SK-N-SH treated with all-trans-retinoic acid at 6 μM for 48 hours (cell line): Measurements from ENCODE around the gene LRFN5.

Experiments
- ATAC-seq: fragments of 200-7000 bp; cut with Tn5 transposase; 3 replicates; pipeline ENCODE4 v1.9.1; 2020; ENCODE audit warnings: mild to moderate bottlenecking, moderate library complexity
- ARNTL ChIP-seq: fragments of 450-650 bp; formaldehyde crosslinking; IDR thresholded peaks from 2 replicates; pipeline ENCODE4 v1.5.0; 2020; ENCODE audit warnings: low read depth, mild to moderate bottlenecking, moderate library complexity, borderline replicate concordance
- BACH2 ChIP-seq: fragments of 250-450 bp; sonication (Bioruptor Pico); IDR thresholded peaks from 2 replicates; pipeline ENCODE4 v1.9.0; 2021; ENCODE audit warnings: mild to moderate bottlenecking, borderline replicate concordance
- CREB5 ChIP-seq: fragments of 250-450 bp; sonication (Bioruptor Pico); IDR thresholded peaks from 2 replicates; pipeline ENCODE4 v1.5.1; 2020; ENCODE audit warnings: low read depth, mild to moderate bottlenecking, moderate library complexity
- CSDC2 ChIP-seq: fragments of 250-450 bp; sonication (Bioruptor Pico); IDR thresholded peaks from 2 replicates; pipeline ENCODE4 v1.5.0; 2020; ENCODE audit warnings: mild to moderate bottlenecking, moderate library complexity
- CSRNP3 ChIP-seq: fragments of 250-450 bp; sonication (Bioruptor Pico); IDR thresholded peaks from 2 replicates; pipeline ENCODE4 v1.5.1; 2021; ENCODE audit warnings: mild to moderate bottlenecking, moderate library complexity
- ESRRG ChIP-seq: fragments of 250-450 bp; sonication (Bioruptor Pico); IDR thresholded peaks from 2 replicates; pipeline ENCODE4 v1.6.1; 2021; ENCODE audit warnings: mild to moderate bottlenecking
- GLIS3 ChIP-seq: fragments of 250-450 bp; sonication (Bioruptor Pico); IDR thresholded peaks from 2 replicates; pipeline ENCODE4 v1.5.0; 2020; ENCODE audit warnings: mild to moderate bottlenecking, moderate library complexity
- ISL1 ChIP-seq: fragments of 250-450 bp; sonication (Bioruptor Pico); IDR thresholded peaks from 2 replicates; pipeline ENCODE4 v2.1.2; 2022; ENCODE audit warnings: mild to moderate bottlenecking, moderate library complexity
- OSR1 ChIP-seq: fragments of 250-450 bp; sonication (Bioruptor Pico); IDR thresholded peaks from 2 replicates; pipeline ENCODE4 v1.8.0; 2022; ENCODE audit warnings: moderate library complexity, mild to moderate bottlenecking, inconsistent platforms
- POU6F1 ChIP-seq: fragments of 250-450 bp; sonication (Bioruptor Pico); IDR thresholded peaks from 2 replicates; pipeline ENCODE4 v1.8.0; 2021; ENCODE audit warnings: low read depth, mild to moderate bottlenecking, moderate library complexity, borderline replicate concordance
- PPARA ChIP-seq: fragments of 250-450 bp; sonication (Bioruptor Pico); IDR thresholded peaks from 2 replicates; pipeline ENCODE4 v1.5.0; 2020; ENCODE audit warnings: mild to moderate bottlenecking, borderline replicate concordance
- RARB ChIP-seq: fragments of 250-450 bp; sonication (Bioruptor Pico); IDR thresholded peaks from 2 replicates; pipeline ENCODE4 v1.8.0; 2021; ENCODE audit warnings: mild to moderate bottlenecking, moderate library complexity
- SNAI2 ChIP-seq: fragments of 250-450 bp; sonication (Bioruptor Pico); IDR thresholded peaks from 2 replicates; pipeline ENCODE4 v1.5.0; 2020; ENCODE audit warnings: mild to moderate bottlenecking, moderate library complexity
- TCF4 ChIP-seq: fragments of 250-450 bp; sonication (Bioruptor Pico); IDR thresholded peaks from 2 replicates; pipeline ENCODE4 v1.8.0; 2021; ENCODE audit warnings: mild to moderate bottlenecking, moderate library complexity, borderline replicate concordance
- TOX ChIP-seq: fragments of 250-450 bp; sonication (Bioruptor Pico); IDR thresholded peaks from 2 replicates; pipeline ENCODE4 v1.8.0; 2021; ENCODE audit warnings: mild to moderate bottlenecking, moderate library complexity, borderline replicate concordance
- ZC3H10 ChIP-seq: fragments of 250-450 bp; sonication (Bioruptor Pico); IDR thresholded peaks from 2 replicates; pipeline ENCODE4 v1.5.1; 2021; ENCODE audit warnings: mild to moderate bottlenecking, moderate library complexity
- ZFP3 ChIP-seq: fragments of 250-450 bp; sonication (Bioruptor Pico); IDR thresholded peaks from 2 replicates; pipeline ENCODE4 v1.5.0; 2020; ENCODE audit warnings: mild to moderate bottlenecking, moderate library complexity
- ZFP30 ChIP-seq: fragments of 450-650 bp; formaldehyde crosslinking; IDR thresholded peaks from 2 replicates; pipeline ENCODE4 v1.5.0; 2022; ENCODE audit warnings: mild to moderate bottlenecking, moderate library complexity
- ZNF565 ChIP-seq: fragments of 450-650 bp; formaldehyde crosslinking; conservative IDR thresholded peaks from 2 replicates; pipeline ENCODE4 v1.5.0; 2020; ENCODE audit warnings: low read depth, mild to moderate bottlenecking, moderate library complexity
- ZNF70 ChIP-seq: fragments of 450-650 bp; formaldehyde crosslinking; IDR thresholded peaks from 2 replicates; pipeline ENCODE4 v1.5.0; 2020; ENCODE audit warnings: mild to moderate bottlenecking, moderate library complexity
- ZNF8 ChIP-seq: fragments of 450-650 bp; formaldehyde crosslinking; IDR thresholded peaks from 2 replicates; pipeline ENCODE4 v1.5.0; 2020; ENCODE audit warnings: mild to moderate bottlenecking, moderate library complexity
- TF ChIP-seq, protein P1 (sequence below): fragments of 250-450 bp; sonication (Bioruptor Pico); IDR thresholded peaks from 2 replicates; pipeline ENCODE4 v1.8.0; 2020; ENCODE audit warnings: mild to moderate bottlenecking, moderate library complexity, borderline replicate concordance

Gene LRFN5

DNA sequence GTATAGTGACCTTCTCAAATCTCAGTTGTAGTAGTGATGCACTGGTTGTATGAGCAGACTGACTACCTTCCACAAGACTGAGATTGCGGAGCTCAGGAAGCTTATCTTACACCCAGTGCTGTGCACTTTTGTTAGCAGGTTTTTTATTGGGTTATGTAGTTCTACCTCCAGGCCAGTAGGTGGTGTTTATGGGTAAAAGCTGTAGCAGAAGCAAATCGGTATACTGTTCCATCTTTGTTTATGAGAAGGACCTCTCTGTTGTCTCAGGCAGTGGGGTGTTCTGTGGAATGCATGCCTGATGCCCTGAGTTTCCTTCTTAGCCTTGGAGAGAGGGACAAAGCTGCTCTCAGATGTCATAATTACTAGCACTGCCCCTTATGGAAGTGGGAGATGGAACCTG, 217.8 kb downstream of the LRFN5 start:
- ATAC-seq, result no peak
- TF ChIP-seq ZC3H10 (CRISPR knock-in tag) (no peak), OSR1 (CRISPR knock-in tag) (no peak), SNAI2 (CRISPR knock-in tag) (no peak), CREB5 (CRISPR knock-in tag) (no peak), TCF4 (CRISPR knock-in tag) (no peak), ZFP30 (CRISPR knock-in tag) (no peak), BACH2 (CRISPR knock-in tag) (no peak), ZNF70 (CRISPR knock-in tag) (no peak), POU6F1 (CRISPR knock-in tag) (no peak), RARB (CRISPR knock-in tag) (no peak), TOX (no peak), CSRNP3 (CRISPR knock-in tag) (no peak), PPARA (no peak), GLIS3 (CRISPR knock-in tag) (no peak), ZNF8 (CRISPR knock-in tag) (no peak), ESRRG (CRISPR knock-in tag) (no peak)
- TF ChIP-seq, protein P1, sequence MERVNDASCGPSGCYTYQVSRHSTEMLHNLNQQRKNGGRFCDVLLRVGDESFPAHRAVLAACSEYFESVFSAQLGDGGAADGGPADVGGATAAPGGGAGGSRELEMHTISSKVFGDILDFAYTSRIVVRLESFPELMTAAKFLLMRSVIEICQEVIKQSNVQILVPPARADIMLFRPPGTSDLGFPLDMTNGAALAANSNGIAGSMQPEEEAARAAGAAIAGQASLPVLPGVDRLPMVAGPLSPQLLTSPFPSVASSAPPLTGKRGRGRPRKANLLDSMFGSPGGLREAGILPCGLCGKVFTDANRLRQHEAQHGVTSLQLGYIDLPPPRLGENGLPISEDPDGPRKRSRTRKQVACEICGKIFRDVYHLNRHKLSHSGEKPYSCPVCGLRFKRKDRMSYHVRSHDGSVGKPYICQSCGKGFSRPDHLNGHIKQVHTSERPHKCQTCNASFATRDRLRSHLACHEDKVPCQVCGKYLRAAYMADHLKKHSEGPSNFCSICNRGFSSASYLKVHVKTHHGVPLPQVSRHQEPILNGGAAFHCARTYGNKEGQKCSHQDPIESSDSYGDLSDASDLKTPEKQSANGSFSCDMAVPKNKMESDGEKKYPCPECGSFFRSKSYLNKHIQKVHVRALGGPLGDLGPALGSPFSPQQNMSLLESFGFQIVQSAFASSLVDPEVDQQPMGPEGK, result no peak

DNA sequence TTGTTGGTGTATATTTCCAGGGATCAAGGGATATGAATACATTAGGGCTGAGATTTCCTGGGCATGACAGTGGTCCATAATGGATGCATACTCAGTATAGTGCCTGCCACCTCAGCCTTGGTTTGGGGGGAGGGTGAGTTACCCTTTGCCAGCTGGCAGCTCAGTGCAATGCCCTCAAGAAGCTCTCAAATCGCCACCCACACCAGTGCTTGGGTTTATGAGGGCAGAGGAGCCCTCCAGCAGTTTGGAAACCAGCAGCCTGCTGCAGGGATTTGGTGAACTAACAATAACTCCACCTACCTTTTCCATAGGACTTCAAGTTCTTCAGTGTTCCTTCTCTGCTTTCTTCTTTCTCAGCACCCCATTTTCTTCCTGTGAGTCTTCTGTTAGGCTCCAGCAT, 218.9 kb downstream of the LRFN5 start:
- TF ChIP-seq ZNF70 (CRISPR knock-in tag), result no peak
- no peak for TF ChIP-seq ISL1 (CRISPR knock-in tag)
- TF ChIP-seq TOX, result no peak
- no peak for TF ChIP-seq ARNTL (CRISPR knock-in tag)
- no peak for TF ChIP-seq TCF4 (CRISPR knock-in tag)
- no peak for TF ChIP-seq GLIS3 (CRISPR knock-in tag)
- no peak for TF ChIP-seq RARB (CRISPR knock-in tag)
- no peak for TF ChIP-seq CSRNP3 (CRISPR knock-in tag)
- TF ChIP-seq POU6F1 (CRISPR knock-in tag), result no peak
- TF ChIP-seq ESRRG (CRISPR knock-in tag), result no peak
- no peak for TF ChIP-seq ZFP3 (CRISPR knock-in tag)
- no peak for TF ChIP-seq BACH2 (CRISPR knock-in tag)
- no peak for TF ChIP-seq SNAI2 (CRISPR knock-in tag)
- no peak for TF ChIP-seq ZNF8 (CRISPR knock-in tag)
- no peak for TF ChIP-seq ZNF565 (CRISPR knock-in tag)
- no peak for TF ChIP-seq OSR1 (CRISPR knock-in tag)
- TF ChIP-seq CSDC2 (CRISPR knock-in tag), result no peak
- no peak for ATAC-seq
